ENCODE results near the gene SLC10A6.

DNA sequence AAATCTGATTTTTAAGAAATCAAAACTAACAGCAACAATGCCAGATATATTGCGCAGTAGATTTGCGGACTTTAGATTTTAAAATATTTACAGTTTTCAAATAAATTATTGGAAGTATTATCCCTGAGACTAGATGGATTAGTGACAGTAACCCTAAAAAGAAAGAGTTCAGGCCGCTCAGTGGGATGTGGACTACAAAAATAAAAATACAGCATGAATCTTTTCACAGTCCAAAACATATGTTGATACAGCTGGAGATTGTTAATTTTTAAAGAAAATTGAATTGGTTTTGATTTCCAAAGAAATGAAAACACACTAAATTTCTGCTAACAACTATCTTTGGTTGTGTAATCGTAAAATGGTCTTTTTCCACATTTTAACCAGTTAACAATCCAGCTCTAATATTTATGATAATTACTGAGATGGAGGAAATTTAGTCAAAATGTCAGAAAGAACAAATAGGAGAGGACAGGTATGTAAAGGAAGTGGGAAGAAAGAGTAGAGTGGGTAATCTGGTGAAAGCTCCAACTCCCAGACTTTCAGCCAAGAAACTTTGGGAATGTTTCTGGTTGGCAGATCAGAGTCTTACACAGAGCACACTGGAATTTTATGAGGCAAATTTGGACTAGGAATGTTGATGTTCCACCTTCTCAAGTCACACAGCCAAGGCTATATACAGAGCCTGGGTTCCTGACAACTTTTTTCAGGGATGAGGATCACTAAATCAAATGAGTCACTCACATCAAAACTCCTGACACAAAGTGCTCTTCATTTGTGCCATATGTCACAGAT lies 27.9 kb upstream of the SLC10A6 start:
- TF ChIP-seq, protein P1, sequence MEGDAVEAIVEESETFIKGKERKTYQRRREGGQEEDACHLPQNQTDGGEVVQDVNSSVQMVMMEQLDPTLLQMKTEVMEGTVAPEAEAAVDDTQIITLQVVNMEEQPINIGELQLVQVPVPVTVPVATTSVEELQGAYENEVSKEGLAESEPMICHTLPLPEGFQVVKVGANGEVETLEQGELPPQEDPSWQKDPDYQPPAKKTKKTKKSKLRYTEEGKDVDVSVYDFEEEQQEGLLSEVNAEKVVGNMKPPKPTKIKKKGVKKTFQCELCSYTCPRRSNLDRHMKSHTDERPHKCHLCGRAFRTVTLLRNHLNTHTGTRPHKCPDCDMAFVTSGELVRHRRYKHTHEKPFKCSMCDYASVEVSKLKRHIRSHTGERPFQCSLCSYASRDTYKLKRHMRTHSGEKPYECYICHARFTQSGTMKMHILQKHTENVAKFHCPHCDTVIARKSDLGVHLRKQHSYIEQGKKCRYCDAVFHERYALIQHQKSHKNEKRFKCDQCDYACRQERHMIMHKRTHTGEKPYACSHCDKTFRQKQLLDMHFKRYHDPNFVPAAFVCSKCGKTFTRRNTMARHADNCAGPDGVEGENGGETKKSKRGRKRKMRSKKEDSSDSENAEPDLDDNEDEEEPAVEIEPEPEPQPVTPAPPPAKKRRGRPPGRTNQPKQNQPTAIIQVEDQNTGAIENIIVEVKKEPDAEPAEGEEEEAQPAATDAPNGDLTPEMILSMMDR (IDR thresholded peaks at IDR 0.05) = no peak
- TF ChIP-seq SIN3A (IDR thresholded peaks at IDR 0.05; ENCODE audit: borderline replicate concordance, insufficient read depth, low read depth, low read length) (no peak), POLR2AphosphoS5 (IDR thresholded peaks at IDR 0.05; ENCODE audit: low read depth, low read length) (no peak), REST (IDR thresholded peaks at IDR 0.05; ENCODE audit: insufficient read depth in 1 of 2, low read depth in 2 of 2, low read length in 1 of 2) (no peak)
